NCI-H524 (cell line): Measurements from ENCODE around the gene KRTAP9-4.
"Not testable (repeated sequence)": the region's sequence is repeated elsewhere in the genome, so short reads cannot be mapped to it uniquely, and the experiment has no call there.

Source experiments
- DNase-seq, 2 experiments: peaks; one replicate each; lab custom pipeline; 2025; lab: John Stamatoyannopoulos, UW

Gene KRTAP9-4

GRCh38 chr17:41249637-41250240 is at the start of gene KRTAP9-4:
Gene KRTAP9-4 (plus strand): TSS chr17:41249687. CDS start chr17:41249721, 34 bp downstream.
- DNase-seq, result not testable (repeated sequence)

- DNase-seq, result no peak
These were observed 37.5 kb upstream of the KRTAP9-4 start for GRCh38 chr17:41211845-41212466.

GRCh38 chr17:41212524-41213169 is 36.8 kb upstream of the KRTAP9-4 start:
- DNase-seq, result peak in 1 of 2 experiments; percentile 8

DNA sequence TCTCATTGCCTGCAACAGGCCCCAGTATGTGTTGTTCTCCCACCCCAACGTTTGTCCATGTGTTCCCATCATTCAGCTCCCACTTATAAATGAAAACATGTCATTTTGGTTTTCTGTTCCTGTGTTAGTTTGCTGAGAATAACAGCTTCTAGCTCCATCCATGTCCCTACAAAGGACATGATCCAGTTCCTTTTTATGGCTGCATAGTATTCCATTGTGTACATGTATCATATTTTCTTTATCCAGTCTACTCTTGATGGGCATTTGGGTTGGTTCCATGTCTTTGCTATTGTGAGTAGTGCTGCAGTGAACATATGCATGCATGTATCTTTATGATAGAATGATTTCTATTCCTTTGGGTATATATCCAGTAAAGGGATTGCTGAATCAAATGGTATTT is 33.8 kb upstream of the KRTAP9-4 start:
- no peak for DNase-seq

DNA sequence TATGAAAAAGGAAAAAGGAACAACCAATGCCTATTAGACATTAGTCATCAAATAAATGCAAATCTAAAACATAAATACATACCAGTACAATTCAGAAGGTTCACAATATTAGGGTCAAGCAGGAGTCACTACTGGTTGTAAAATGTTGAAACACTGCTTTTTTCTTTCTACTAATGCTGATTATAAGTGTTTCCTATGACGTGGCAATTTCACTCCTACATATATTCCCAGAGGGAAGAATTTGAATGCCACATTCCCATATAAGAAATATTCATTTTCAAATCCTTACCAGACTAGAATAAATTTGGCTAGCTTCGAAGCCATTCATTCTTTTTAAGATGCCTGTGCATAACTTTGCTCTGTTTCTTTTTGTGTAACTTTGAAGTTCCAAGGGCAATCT is 25.7 kb upstream of the KRTAP9-4 start:
- no peak for DNase-seq

- no peak for DNase-seq
These were observed 23.4 kb upstream of the KRTAP9-4 start for GRCh38 chr17:41226051-41226450.

DNA sequence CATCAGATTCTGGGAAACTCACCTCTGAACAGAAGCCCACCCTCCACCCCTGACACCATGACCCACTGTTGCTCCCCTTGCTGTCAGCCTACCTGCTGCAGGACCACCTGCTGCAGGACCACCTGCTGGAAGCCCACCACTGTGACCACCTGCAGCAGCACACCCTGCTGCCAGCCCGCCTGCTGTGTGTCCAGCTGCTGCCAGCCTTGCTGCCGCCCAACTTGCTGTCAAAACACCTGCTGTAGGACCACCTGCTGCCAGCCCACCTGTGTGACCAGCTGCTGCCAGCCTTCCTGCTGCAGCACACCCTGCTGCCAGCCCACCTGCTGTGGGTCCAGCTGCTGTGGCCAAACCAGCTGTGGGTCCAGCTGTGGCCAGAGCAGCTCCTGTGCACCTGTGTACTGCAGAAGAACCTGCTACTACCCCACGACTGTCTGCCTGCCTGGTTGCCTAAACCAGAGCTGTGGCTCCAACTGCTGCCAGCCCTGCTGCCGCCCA is 22.8 kb upstream of the KRTAP9-4 start, which contains the start of gene KRTAP9-2:
Gene KRTAP9-2, plus strand, starts transcription at position 51 of the 498 bp plus-strand sequence. Its CDS starts 7 bp downstream, at position 58.
- DNase-seq, result not testable (repeated sequence)

- no peak for DNase-seq
These were observed 19.4 kb upstream of the KRTAP9-4 start for GRCh38 chr17:41230094-41230493.

DNA sequence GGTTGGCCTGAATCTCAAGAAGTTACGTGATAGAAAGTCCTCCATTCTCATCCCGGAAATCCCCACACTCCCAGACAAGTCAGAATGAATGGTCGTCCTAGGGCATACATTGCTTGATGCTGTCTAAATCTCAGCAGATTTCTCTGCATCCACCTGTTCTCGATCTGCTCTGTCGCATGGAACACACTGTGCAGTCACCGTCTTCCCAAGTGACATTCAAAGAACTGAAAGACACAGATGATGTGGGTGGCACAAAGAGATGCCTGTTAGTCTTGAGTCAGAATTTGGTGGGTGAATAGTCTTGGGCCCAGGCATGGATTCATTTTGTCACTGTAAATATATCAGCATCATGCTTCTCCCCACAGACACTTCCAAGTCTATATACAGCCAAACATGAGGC is 17.8 kb upstream of the KRTAP9-4 start:
- DNase-seq, result no peak

DNA sequence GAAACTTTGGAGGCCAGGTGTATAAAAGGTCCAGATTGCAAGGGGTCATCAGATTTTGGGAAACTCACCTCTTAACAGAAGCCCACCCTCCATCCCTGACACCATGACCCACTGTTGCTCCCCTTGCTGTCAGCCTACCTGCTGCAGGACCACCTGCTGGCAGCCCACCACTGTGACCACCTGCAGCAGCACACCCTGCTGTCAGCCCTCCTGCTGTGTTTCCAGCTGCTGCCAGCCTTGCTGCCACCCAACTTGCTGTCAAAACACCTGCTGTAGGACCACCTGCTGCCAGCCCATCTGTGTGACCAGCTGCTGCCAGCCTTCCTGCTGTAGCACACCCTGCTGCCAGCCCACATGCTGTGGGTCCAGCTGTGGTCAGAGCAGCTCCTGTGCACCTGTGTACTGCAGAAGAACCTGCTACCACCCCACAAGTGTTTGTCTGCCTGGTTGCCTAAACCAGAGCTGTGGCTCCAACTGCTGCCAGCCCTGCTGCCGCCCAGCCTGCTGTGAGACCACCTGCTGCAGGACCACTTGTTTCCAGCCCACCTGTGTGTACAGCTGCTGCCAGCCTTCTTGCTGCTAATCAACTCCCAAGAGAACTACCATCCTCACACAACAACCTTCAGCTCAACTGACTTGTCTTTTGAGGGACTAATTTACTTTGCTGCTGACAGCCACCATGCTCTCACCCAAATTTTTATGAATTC is 16.9 kb upstream of the KRTAP9-4 start, which contains the start of gene KRTAP9-3:
Gene KRTAP9-3, plus strand, starts transcription at position 51 of the 707 bp plus-strand sequence. Its CDS starts 53 bp downstream, at position 104.
- not testable (repeated sequence) for DNase-seq

GRCh38 chr17:41237116-41237515 is 12.4 kb upstream of the KRTAP9-4 start:
- not testable (repeated sequence) for DNase-seq

GRCh38 chr17:41237949-41238437 is 11.5 kb upstream of the KRTAP9-4 start, which contains the start of gene KRTAP9-8:
Gene KRTAP9-8 (plus strand): TSS chr17:41237999. CDS start chr17:41238052, 53 bp downstream.
- DNase-seq, result not testable (repeated sequence)

DNA sequence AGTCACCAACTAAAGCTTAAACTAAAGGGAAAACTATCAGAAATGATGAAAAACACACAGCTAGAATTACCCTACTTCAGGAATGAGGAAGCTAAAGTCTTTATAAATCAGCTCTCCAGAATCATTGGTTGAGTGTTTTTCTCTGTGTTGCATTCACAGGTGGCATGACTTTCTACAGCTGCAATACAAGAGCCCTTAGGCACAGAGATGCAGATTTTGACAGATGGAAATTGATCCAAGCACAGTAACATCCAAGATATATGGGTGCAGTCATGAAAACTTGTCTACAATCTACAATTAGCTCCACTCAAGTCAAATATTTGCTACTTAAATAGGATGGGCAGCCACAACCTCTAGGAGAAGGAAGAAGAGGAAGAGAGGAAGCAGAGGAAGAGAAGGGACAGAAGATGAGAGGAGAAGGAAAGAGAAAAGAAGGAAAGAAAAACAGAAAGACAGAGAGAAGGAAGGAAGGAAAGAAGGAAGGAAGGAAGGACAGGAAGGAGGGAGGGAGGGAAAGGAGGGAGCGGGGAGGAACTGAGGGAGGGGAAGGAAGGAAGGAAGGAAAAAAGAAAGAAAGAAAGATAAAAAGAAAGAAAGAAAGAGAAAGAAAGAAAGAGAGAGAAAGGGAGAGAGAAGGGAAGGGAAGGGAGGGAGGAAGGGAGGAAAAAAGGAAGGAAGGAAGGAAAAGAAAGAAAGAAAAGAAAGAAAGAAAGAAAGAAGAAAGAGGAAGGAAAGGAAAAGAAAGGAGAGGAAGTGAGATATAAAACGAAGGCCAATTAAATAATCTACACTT is 2.3 kb upstream of the KRTAP9-4 start:
- not testable (repeated sequence) for DNase-seq

DNA sequence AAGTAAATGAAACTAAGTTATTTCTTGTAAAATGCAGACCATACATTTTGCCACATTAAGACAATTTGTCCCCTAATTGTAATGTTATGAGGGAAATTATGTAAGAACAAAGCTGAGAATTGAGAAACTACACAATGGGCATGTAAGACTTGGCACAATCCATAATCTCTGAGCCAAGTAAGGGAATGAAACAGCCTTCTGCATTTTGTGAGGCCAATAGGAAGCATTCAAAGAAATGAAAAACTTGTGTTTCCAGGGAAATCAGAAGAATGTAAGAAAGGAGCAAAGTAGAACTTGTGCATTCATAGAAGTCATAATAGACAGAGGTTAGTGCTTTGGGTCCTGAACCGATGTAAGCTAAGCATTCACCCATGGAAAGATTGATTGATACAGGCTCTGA is 1.8 kb downstream of the KRTAP9-4 start:
- no peak for DNase-seq

- DNase-seq, result no peak
These were observed 5.4 kb downstream of the KRTAP9-4 start for GRCh38 chr17:41254861-41255260.

- DNase-seq, result not testable (repeated sequence)
These were observed 6.1 kb downstream of the KRTAP9-4 start, which contains the start of gene KRTAP9-9 for GRCh38 chr17:41255381-41256290. Gene KRTAP9-9 (plus strand): TSS chr17:41255384.

- DNase-seq, result no peak
These were observed 6.8 kb downstream of the KRTAP9-4 start for GRCh38 chr17:41256291-41256685.

DNA sequence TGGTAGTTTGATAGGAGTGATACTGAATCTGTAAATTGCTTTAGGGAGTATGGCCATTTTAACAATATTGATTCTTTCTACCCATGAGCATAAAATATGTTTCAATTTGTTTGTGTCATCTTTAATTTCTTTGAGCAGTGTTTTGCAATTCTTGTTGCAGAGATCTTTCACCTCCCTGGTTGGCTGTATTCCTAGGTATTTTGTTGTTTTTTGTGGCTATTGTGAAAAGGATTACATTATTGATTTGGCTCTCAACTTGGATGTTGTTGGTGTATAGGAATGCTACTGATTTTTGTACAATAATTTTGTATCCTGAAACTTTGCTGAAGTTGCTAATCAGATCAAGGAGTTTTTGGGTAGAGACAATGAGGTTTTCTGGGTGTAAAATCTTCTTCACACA is 8.9 kb downstream of the KRTAP9-4 start:
- DNase-seq, result no peak

DNA sequence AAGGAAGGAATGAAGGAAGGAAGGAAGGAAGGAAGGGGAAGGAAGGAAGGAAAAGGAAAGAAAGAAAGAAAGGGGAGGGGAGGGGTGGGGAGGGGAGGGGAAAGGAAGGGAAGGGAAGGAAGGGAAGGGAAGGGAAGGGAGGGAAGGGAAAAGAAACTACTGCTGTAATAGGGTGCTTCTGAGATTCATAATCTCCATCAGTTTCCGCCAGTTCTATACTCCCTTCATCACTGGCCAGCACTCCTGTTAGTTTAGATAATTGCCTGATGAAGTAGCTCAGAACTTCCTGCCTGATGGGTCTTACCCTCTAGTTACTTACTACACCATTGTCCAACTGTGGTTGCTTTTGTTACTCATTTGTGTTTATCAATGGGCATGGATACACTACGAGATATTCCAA is 13.7 kb downstream of the KRTAP9-4 start:
- DNase-seq, result no peak

- no peak for DNase-seq
These were observed 15.1 kb downstream of the KRTAP9-4 start for GRCh38 chr17:41264599-41264998.
